Brain microvascular endothelial cell (primary cell): Measurements from ENCODE around the gene RBFOX2.
"Not testable (repeated sequence)": the region's sequence is repeated elsewhere in the genome, so short reads cannot be mapped to it uniquely, and the experiment has no call there.

ENCODE experiments used
- DNase-seq: peaks from one replicate; pipeline ENCODE4 v3.0.0-alpha.2; 2020
- H3K27ac ChIP-seq: fragments of 250-450 bp; sonication (Bioruptor Pico); 2 replicates; pipeline ENCODE4 v1.5.1; 2020; ENCODE audit warnings: mild to moderate bottlenecking, moderate library complexity
- H3K27me3 ChIP-seq: fragments of 250-450 bp; sonication (Bioruptor Pico); replicated peaks from 2 replicates; pipeline ENCODE4 v1.5.1; 2020; ENCODE audit warnings: mild to moderate bottlenecking
- H3K36me3 ChIP-seq: fragments of 250-450 bp; sonication (Bioruptor Pico); replicated peaks from 2 replicates; pipeline ENCODE4 v1.5.1; 2020; ENCODE audit warnings: mild to moderate bottlenecking
- H3K4me3 ChIP-seq: 2 replicates; pipeline ENCODE4 v1.5.1; 2011; ENCODE audit warnings: low read depth, mild to moderate bottlenecking, control low read depth, low read length, moderate library complexity
- CTCF ChIP-seq: IDR thresholded peaks from 2 replicates; pipeline ENCODE4 v1.5.1; 2011; ENCODE audit warnings: low read depth, mild to moderate bottlenecking, moderate library complexity, low read length, control low read depth, inconsistent platforms; ENCODE audit errors: missing control alignments
- in situ Hi-C: cut with HindIII; loops from 2 replicates; pipeline ENCODE4 v1.10.0; 2017; ENCODE audit warnings: low sequenced_read_pairs, low pct_ligation_motif_present

RBFOX2 gene

GRCh38 chr22:35802885-35803284 lies 225.7 kb downstream of the RBFOX2 start:
- H3K27ac ChIP-seq: no peak overlapping the region
- no peak for TF ChIP-seq CTCF
- no peaks in the 10 kb centered on the region for H3K27me3 ChIP-seq
- H3K4me3 ChIP-seq: no peak overlapping the region
- in situ Hi-C loops: no loop called here
- DNase-seq: no peak
- no peaks in the 10 kb centered on the region for H3K36me3 ChIP-seq

- H3K36me3 ChIP-seq, H3K27ac ChIP-seq, H3K4me3 ChIP-seq, in situ Hi-C loops, H3K27me3 ChIP-seq, DNase-seq: not testable (repeated sequence)
Observed at GRCh38 chr22:35801301-35801700, 227.3 kb downstream of the RBFOX2 start.

- no peak overlapping the region for H3K27ac ChIP-seq
- in situ Hi-C loops: no loop called here
- no peak for TF ChIP-seq CTCF
- DNase-seq: no peak
- no peak overlapping the region for H3K4me3 ChIP-seq
- no peaks in the 10 kb centered on the region for H3K36me3 ChIP-seq
- no peaks in the 10 kb centered on the region for H3K27me3 ChIP-seq
Observed at GRCh38 chr22:35799150-35799549, 229.5 kb downstream of the RBFOX2 start.

- in situ Hi-C loops: no loop called here
Observed at GRCh38 chr22:35797411-35797810, 231.2 kb downstream of the RBFOX2 start.

GRCh38 chr22:35795476-35795875 lies 233.1 kb downstream of the RBFOX2 start:
- no peak overlapping the region for H3K27ac ChIP-seq
- no peak for DNase-seq
- no peaks in the 10 kb centered on the region for H3K27me3 ChIP-seq
- no peaks in the 10 kb centered on the region for H3K36me3 ChIP-seq
- in situ Hi-C loops: no loop called here
- no peak overlapping the region for H3K4me3 ChIP-seq
- TF ChIP-seq CTCF: no peak

More at GRCh38 chr22:35797411-35797810, 231.2 kb downstream of the RBFOX2 start:
- DNase-seq: no peak
- Histone ChIP-seq H3K36me3 (no peaks in the 10 kb centered on the region), H3K27me3 (no peaks in the 10 kb centered on the region), H3K27ac (no peak overlapping the region), H3K4me3 (no peak overlapping the region)
- TF ChIP-seq CTCF: no peak

- Histone ChIP-seq H3K4me3 (no peak overlapping the region), H3K36me3 (peaks cover 2% of the 10 kb centered on the region), H3K27me3 (no peaks in the 10 kb centered on the region), H3K27ac (no peak overlapping the region)
- in situ Hi-C loops: no loop called here
- DNase-seq: no peak
- no peak for TF ChIP-seq CTCF
Observed at GRCh38 chr22:35792506-35792905, 236.1 kb downstream of the RBFOX2 start.

- DNase-seq, H3K36me3 ChIP-seq, H3K4me3 ChIP-seq, H3K27ac ChIP-seq, in situ Hi-C loops, H3K27me3 ChIP-seq: not testable (repeated sequence)
Observed at GRCh38 chr22:35791788-35792187, 236.8 kb downstream of the RBFOX2 start.
